Parietal lobe (tissue), 2 donors: ENCODE measurements around the gene ITGA2B. TPM values are rescaled to one million over a fixed set of nuclear protein-coding genes. Genes with fewer than 3 reads are reported as not detected.

Source experiments
- small RNA-seq: library from RNA; depleted of rRNA; stranded (forward); fragments of <200 nt; gene quantifications from one replicate; pipeline ENCODE3, GENCODE V24; 2014; ENCODE audit warnings: low replicate concordance
- total RNA-seq: library from RNA; depleted of rRNA; stranded (reverse); fragments of >200 nt; gene quantifications from one replicate; pipeline ENCODE4 v1.2.3, GENCODE V29; 2014

The ITGA2B gene
- total RNA-seq, result 8.8 TPM

DNA sequence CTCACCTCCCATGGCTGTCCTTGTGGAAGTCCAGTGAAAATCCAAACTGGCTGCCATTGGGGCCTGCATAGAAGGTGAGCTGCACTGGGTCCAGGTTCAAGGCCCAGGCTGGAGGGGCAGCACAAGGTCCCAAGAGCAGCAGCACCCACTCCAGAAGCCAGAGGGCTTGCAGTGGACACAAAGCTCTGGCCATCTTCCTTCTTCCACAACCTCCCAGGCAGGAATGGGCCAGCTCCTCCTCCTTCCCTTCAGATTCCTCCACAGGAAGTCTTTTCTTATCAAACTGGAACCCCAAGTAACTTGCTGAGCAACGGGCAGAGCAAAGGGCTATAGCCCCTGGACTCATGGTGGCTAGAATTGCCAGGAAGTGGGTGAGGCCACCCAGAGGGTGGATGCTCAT, at the start of gene ITGA2B:
ITGA2B (minus strand) TSS at position 369 of the 400 bp plus-strand sequence; CDS start at position 193, 176 bp downstream.

DNA sequence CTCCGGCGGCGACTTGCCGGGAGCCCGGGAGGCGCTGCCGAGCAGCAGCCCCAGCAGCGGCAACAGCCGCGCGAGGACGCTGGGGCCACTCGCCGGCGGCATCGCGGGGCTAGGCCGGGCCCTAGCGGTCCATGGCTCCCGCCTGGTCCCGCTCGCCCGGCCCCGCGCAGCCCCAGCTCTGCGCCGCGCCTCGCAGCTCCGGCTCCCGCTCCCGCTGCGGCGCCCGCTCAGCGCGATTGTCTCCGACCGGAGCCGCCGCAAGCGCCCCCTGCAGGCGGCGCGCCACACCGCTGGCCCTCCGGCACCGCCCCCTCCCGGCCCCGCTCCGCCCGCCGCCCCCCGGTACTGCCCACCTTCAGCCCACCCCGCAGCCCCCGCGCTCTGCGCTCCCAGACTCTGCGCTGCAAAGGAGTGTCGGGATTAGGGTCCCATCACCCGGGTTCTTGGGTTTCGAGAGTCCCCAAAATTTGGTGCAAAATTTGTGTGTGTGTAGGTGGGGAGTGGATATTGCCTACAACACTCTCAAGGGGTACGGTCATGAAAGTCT, 25.8 kb downstream of the ITGA2B start, which contains the start of gene FAM171A2:
FAM171A2 (minus strand) TSS at position 241 of the 547 bp plus-strand sequence; CDS start at position 102, 139 bp downstream.

DNA sequence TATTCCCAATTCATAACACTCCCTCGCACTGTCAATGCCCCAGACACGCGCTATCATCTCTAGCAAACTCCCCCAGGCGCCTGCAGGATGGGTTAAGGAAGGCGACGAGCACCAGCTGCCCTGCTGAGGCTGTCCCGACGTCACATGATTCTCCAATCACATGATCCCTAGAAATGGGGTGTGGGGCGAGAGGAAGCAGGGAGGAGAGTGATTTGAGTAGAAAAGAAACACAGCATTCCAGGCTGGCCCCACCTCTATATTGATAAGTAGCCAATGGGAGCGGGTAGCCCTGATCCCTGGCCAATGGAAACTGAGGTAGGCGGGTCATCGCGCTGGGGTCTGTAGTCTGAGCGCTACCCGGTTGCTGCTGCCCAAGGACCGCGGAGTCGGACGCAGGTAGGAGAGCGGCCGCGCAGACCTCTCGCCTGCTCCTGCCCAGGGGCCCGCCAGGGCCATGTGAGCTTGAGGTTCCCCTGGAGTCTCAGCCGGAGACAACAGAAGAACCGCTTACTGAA, 44.5 kb downstream of the ITGA2B start, which contains the start of gene GRN:
GRN (plus strand) TSS at position 364 of the 515 bp plus-strand sequence. CDS start 3,863 bp downstream, outside the sequence.

DNA sequence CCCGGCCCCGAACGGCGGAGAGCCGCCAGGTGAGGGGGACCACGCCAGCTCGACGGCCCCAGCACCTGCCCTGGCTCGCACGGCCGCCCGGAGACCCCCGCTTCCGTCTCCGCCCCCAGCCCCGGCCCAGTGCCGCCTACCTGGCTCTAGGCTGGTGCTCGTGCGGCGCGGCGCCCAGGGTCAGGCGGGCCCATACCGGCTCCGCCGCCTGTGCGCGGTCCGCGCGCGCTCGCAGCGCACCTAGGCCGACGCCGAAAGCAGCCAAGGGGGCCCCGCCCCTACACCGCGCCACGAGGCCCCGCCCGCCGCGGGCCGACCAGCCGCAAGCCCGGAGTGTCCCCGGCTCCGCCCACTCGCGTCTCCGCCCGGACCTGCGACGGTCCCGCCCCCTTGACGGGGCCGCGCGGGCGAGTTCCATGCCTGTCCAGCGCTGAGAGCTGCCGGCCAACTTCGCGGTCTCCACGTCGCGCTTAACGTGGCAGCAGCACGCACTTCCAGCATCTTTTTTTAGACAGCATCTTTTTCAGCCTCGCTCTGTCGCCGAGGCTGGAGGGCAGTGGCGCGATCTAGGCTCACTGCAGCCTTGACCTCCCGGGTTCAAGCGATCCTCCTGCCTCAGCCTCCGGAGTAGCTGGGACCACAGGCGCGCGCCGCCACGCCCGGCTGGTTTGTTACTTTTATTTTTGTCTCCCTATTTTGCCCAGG, 64.7 kb downstream of the ITGA2B start, which contains the start of gene SLC25A39:
SLC25A39 (minus strand) TSS at position 253 of the 705 bp plus-strand sequence. CDS start 1,261 bp downstream, outside the sequence.

Small RNAs within 50 kb of the gene (small RNA-seq; reads per million reads assigned to genes)
- gene RN7SL258P, result not detected

Other genes starting within 250 kb of the ITGA2B start
- gene HROB, start 247.7 kb downstream of the ITGA2B start, total RNA-seq, result 1.9 TPM
- gene ASB16, start 218.9 kb downstream of the ITGA2B start, total RNA-seq, result not detected
- 28.8 TPM for gene TMUB2, start 202.7 kb downstream of the ITGA2B start, total RNA-seq
- gene ATXN7L3, start 189.8 kb downstream of the ITGA2B start, total RNA-seq, result 71.1 TPM
- gene UBTF, start 170.0 kb downstream of the ITGA2B start, total RNA-seq, result 101 TPM
- gene SLC4A1, start 121.5 kb downstream of the ITGA2B start, total RNA-seq, result 3.1 TPM
- 67.6 TPM for gene RUNDC3A, start 81.0 kb downstream of the ITGA2B start, total RNA-seq
- 33.5 TPM for gene SLC25A39, start 64.8 kb downstream of the ITGA2B start, total RNA-seq
- gene GRN, start 44.3 kb downstream of the ITGA2B start, total RNA-seq, result 53.5 TPM
- 61.0 TPM for gene FAM171A2, start 25.8 kb downstream of the ITGA2B start, total RNA-seq
- gene GPATCH8, start 113.8 kb upstream of the ITGA2B start, total RNA-seq, result 110 TPM
- gene FZD2, start 167.8 kb upstream of the ITGA2B start, total RNA-seq, result 7.2 TPM